Type B pancreatic cell (in vitro differentiated cells): ENCODE measurements around the gene BOK. TPM values are rescaled to one million over a fixed set of nuclear protein-coding genes. Genes with fewer than 3 reads are reported as not detected.

Source experiments
- DNase-seq: peaks from one replicate; pipeline ENCODE4 v3.0.0; 2021; ENCODE audit warnings: mixed read lengths; ENCODE audit not compliant: unreplicated experiment; ENCODE audit errors: extremely low spot score
- H3K27ac Mint-ChIP-seq: 2 replicates; pipeline ENCODE4 v1.8.0; 2021; ENCODE audit warnings: mild to moderate bottlenecking, mixed read lengths
- H3K27me3 Mint-ChIP-seq: 2 replicates; pipeline ENCODE4 v1.8.0; 2021; ENCODE audit warnings: mixed read lengths
- H3K36me3 Mint-ChIP-seq: 2 replicates; pipeline ENCODE4 v1.8.0; 2021; ENCODE audit warnings: mixed read lengths
- H3K4me1 Mint-ChIP-seq: one replicate; pipeline ENCODE4 v1.8.0; 2021; ENCODE audit warnings: mixed read lengths; ENCODE audit not compliant: unreplicated experiment
- H3K4me3 Mint-ChIP-seq: 2 replicates; pipeline ENCODE4 v1.8.0; 2021; ENCODE audit warnings: mild to moderate bottlenecking, mixed read lengths
- H3K9me3 Mint-ChIP-seq: 2 replicates; pipeline ENCODE4 v1.8.0; 2021; ENCODE audit warnings: mixed read lengths
- CTCF ChIP-seq: fragments of 200-600 bp; sonication (generic); conservative IDR thresholded peaks from 2 replicates; pipeline ENCODE4 v1.5.0; 2021; ENCODE audit warnings: antibody characterized with exemption, mild to moderate bottlenecking
- total RNA-seq: library from RNA; stranded (reverse); gene quantifications from 2 replicates; pipeline ENCODE4 v1.2.1, GENCODE V29; 2021; ENCODE audit warnings: low replicate concordance

The BOK gene
- total RNA-seq, 1 donor from 2014 or later, result 41.5 TPM

- H3K9me3 Mint-ChIP-seq, result no peaks in the 10 kb centered on the region
- DNase-seq, result no peak
- TF ChIP-seq CTCF, result no peak
- no peak overlapping the region for H3K27ac Mint-ChIP-seq
- peaks cover 10% of the 10 kb centered on the region for H3K4me1 Mint-ChIP-seq
- H3K4me3 Mint-ChIP-seq, result no peak overlapping the region
- H3K36me3 Mint-ChIP-seq, result no peaks in the 10 kb centered on the region
- H3K27me3 Mint-ChIP-seq, result peaks cover 14% of the 10 kb centered on the region
These were observed 22.5 kb upstream of the BOK start for GRCh38 chr2:241535871-241536655.

GRCh38 chr2:241538838-241539615 is 19.5 kb upstream of the BOK start:
- H3K4me1 Mint-ChIP-seq, result peaks cover 10% of the 10 kb centered on the region
- DNase-seq, result no peak
- no peaks in the 10 kb centered on the region for H3K36me3 Mint-ChIP-seq
- H3K4me3 Mint-ChIP-seq, result peak overlapping the region; percentile 17
- no peak for TF ChIP-seq CTCF
- no peaks in the 10 kb centered on the region for H3K9me3 Mint-ChIP-seq
- H3K27me3 Mint-ChIP-seq, result peaks cover 25% of the 10 kb centered on the region
- H3K27ac Mint-ChIP-seq, result peak overlapping the region; percentile 54

- no peak for TF ChIP-seq CTCF
- Mint-ChIP-seq H3K4me3 (peak overlapping the region; percentile 74), H3K4me1 (peaks cover 10% of the 10 kb centered on the region), H3K36me3 (no peaks in the 10 kb centered on the region), H3K27ac (peak overlapping the region; percentile 76), H3K27me3 (peaks cover 21% of the 10 kb centered on the region), H3K9me3 (no peaks in the 10 kb centered on the region)
- DNase-seq, result no peak
These were observed 18.8 kb upstream of the BOK start for GRCh38 chr2:241539616-241540374.

GRCh38 chr2:241540401-241540770 is 18.2 kb upstream of the BOK start:
- peaks cover 21% of the 10 kb centered on the region for H3K27me3 Mint-ChIP-seq
- H3K4me3 Mint-ChIP-seq, result peak overlapping the region; percentile 74
- H3K36me3 Mint-ChIP-seq, result no peaks in the 10 kb centered on the region
- DNase-seq, result no peak
- no peaks in the 10 kb centered on the region for H3K9me3 Mint-ChIP-seq
- H3K27ac Mint-ChIP-seq, result peak overlapping the region; percentile 76
- peaks cover 10% of the 10 kb centered on the region for H3K4me1 Mint-ChIP-seq
- no peak for TF ChIP-seq CTCF

- Mint-ChIP-seq H3K4me1 (peaks cover 10% of the 10 kb centered on the region), H3K9me3 (no peaks in the 10 kb centered on the region), H3K27ac (peak overlapping the region; percentile 76), H3K4me3 (peak overlapping the region; percentile 74), H3K27me3 (peaks cover 21% of the 10 kb centered on the region), H3K36me3 (no peaks in the 10 kb centered on the region)
- TF ChIP-seq CTCF, result no peak
- no peak for DNase-seq
These were observed 17.6 kb upstream of the BOK start for GRCh38 chr2:241540771-241541561.
